Measurements from ENCODE around the gene SLIT3.

DNA sequence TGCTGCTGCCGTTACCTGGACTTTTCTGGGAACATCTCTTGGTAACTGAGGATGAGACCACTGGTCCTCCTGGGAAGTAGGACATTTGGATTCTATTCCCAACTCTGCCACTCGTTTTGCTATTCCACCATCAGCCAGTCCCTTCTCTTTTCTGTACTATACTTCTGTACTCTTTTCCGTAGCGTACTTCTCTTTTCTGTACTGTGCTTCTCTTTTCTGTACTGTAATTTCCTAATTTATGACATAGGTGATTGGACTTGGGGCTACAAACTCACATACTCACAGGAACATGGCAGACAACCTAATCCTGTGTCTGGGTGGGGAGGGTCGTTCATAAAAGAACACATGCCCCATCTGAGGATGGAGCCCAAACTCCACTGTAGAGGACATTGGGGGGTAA lies 386.4 kb downstream of the SLIT3 start:
- TF ChIP-seq, protein P1, sequence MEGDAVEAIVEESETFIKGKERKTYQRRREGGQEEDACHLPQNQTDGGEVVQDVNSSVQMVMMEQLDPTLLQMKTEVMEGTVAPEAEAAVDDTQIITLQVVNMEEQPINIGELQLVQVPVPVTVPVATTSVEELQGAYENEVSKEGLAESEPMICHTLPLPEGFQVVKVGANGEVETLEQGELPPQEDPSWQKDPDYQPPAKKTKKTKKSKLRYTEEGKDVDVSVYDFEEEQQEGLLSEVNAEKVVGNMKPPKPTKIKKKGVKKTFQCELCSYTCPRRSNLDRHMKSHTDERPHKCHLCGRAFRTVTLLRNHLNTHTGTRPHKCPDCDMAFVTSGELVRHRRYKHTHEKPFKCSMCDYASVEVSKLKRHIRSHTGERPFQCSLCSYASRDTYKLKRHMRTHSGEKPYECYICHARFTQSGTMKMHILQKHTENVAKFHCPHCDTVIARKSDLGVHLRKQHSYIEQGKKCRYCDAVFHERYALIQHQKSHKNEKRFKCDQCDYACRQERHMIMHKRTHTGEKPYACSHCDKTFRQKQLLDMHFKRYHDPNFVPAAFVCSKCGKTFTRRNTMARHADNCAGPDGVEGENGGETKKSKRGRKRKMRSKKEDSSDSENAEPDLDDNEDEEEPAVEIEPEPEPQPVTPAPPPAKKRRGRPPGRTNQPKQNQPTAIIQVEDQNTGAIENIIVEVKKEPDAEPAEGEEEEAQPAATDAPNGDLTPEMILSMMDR (IDR thresholded peaks at IDR 0.05): no peak
- no peak for TF ChIP-seq POLR2A (IDR thresholded peaks at IDR 0.05)

Measured in stomach (tissue), 4 donors.